Subcutaneous adipose tissue (tissue), 1 donor: ENCODE results near the gene SMIM45.

Source experiments
- CTCF ChIP-seq: fragments of 450-650 bp; IDR thresholded peaks from one replicate; pipeline ENCODE4 v1.5.1; 2016; ENCODE audit warnings: low read depth, mild to moderate bottlenecking, control low read depth, antibody characterized with exemption, moderate library complexity

SMIM45 gene

GRCh38 chr22:41943661-41944209, 8.2 kb upstream of the SMIM45 start:
- TF ChIP-seq CTCF: no peak

- no peak for TF ChIP-seq CTCF
These were observed 5.1 kb upstream of the SMIM45 start, which contains the start of gene CENPM for GRCh38 chr22:41946629-41947423. CENPM (minus strand) TSS chr22:41947152; CDS start chr22:41947076, 76 bp downstream.

- no peak for TF ChIP-seq CTCF
These were observed 4.4 kb upstream of the SMIM45 start for GRCh38 chr22:41947424-41948080.

- TF ChIP-seq CTCF: no peak
These were observed 3.8 kb upstream of the SMIM45 start for GRCh38 chr22:41948142-41948541.

- no peak for TF ChIP-seq CTCF
These were observed 2.5 kb upstream of the SMIM45 start for GRCh38 chr22:41949297-41949965.

- TF ChIP-seq CTCF: no peak
These were observed 763 bp downstream of the SMIM45 start for GRCh38 chr22:41952713-41953112.
